HepG2 (cell line): ENCODE data around the gene OSCP1. TPM values are rescaled to one million over a fixed set of nuclear protein-coding genes. Genes with fewer than 3 reads are reported as not detected.

ENCODE experiments used
- ATF2 ChIP-seq: sonication (generic); formaldehyde crosslinking; IDR thresholded peaks from 2 replicates; pipeline ENCODE4 v1.4.0; 2020; ENCODE audit warnings: missing genetic modification reagents
- BCL6 ChIP-seq: IDR thresholded peaks from 2 replicates; pipeline ENCODE4 v1.6.1; 2016; ENCODE audit warnings: missing genetic modification reagents, missing compliant biosample characterization
- CCDC6 ChIP-seq: sonication (generic); formaldehyde crosslinking; IDR thresholded peaks from 2 replicates; pipeline ENCODE4 v1.8.1; 2022; ENCODE audit warnings: mild to moderate bottlenecking, missing genetic modification reagents, moderate library complexity
- CHCHD3 ChIP-seq: sonication (generic); formaldehyde crosslinking; IDR thresholded peaks from 2 replicates; pipeline ENCODE4 v1.8.0; 2022; ENCODE audit warnings: mild to moderate bottlenecking, missing genetic modification reagents, moderate library complexity
- KDM5B ChIP-seq: sonication (generic); formaldehyde crosslinking; IDR thresholded peaks from 2 replicates; pipeline ENCODE4 v1.4.0; 2020; ENCODE audit warnings: missing genetic modification reagents, mild to moderate bottlenecking, borderline replicate concordance
- MAF1 ChIP-seq: sonication (generic); formaldehyde crosslinking; IDR thresholded peaks from 2 replicates; pipeline ENCODE4 v1.5.0; 2020; ENCODE audit warnings: missing genetic modification reagents, borderline replicate concordance
- NCOR1 ChIP-seq: fragments of 200-600 bp; sonication (generic); IDR thresholded peaks from 2 replicates; pipeline ENCODE4 v1.7.0; 2017; ENCODE audit warnings: antibody characterized with exemption, low read length, borderline replicate concordance
- PBX3 ChIP-seq: sonication (generic); formaldehyde crosslinking; IDR thresholded peaks from 2 replicates; pipeline ENCODE4 v1.8.1; 2023; ENCODE audit warnings: missing genetic modification reagents, inconsistent platforms, borderline replicate concordance
- PITX1 ChIP-seq: sonication (generic); formaldehyde crosslinking; IDR thresholded peaks from 2 replicates; pipeline ENCODE4 v1.5.1; 2020; ENCODE audit warnings: mild to moderate bottlenecking, missing genetic modification reagents
- ZBTB40 ChIP-seq, 2 experiments: fragments of 450-650 bp in 1 of 2; sonication (generic) in 1 of 2; formaldehyde crosslinking in 1 of 2; IDR thresholded peaks; 2 replicates each; pipeline versions ENCODE4 v1.6.1 to v1.8.0; 2016 to 2022; ENCODE audit warnings: antibody characterized with exemption in 1 of 2, mild to moderate bottlenecking in 1 of 2, missing genetic modification reagents in 1 of 2
- ZFP36L2 ChIP-seq: sonication (generic); formaldehyde crosslinking; IDR thresholded peaks from 2 replicates; pipeline ENCODE4 v1.4.0; 2020; ENCODE audit warnings: missing genetic modification reagents
- ZNF800 ChIP-seq: sonication (generic); formaldehyde crosslinking; IDR thresholded peaks from 2 replicates; pipeline ENCODE4 v1.4.0; 2020; ENCODE audit warnings: missing genetic modification reagents
- ZNF883 ChIP-seq: sonication (generic); formaldehyde crosslinking; IDR thresholded peaks from 2 replicates; pipeline ENCODE4 v1.5.1; 2020; ENCODE audit warnings: mild to moderate bottlenecking, missing genetic modification reagents; ENCODE audit errors: not compliant biosample characterization
- ZSCAN29 ChIP-seq: sonication (generic); formaldehyde crosslinking; conservative IDR thresholded peaks from 2 replicates; pipeline ENCODE4 v1.4.0; 2020; ENCODE audit warnings: mild to moderate bottlenecking, missing genetic modification reagents
- polyA plus RNA-seq, 8 experiments: library from polyadenylated mRNA; depleted of rRNA in 3 of 8; stranded (reverse) in 7 of 8; unstranded in 1 of 8; fragments of >200 nt; fragmentation: Illumina TruSeq in 4 of 8; extraction: Trizol in 4 of 8; gene quantifications; 2 replicates each; pipeline versions ENCODE4 v1.2.1 to v1.2.3, GENCODE V29; 2011 to 2016; ENCODE audit warnings: low read depth in 4 of 8, missing spikeins in 1 of 8, mixed read lengths in 1 of 8; ENCODE audit not compliant: insufficient read depth in 1 of 8
- total RNA-seq, 5 experiments: library from RNA; depleted of rRNA; stranded (reverse); fragments of >200 nt; fragmentation: Illumina TruSeq; extraction: Trizol; gene quantifications; 2 replicates each; pipeline ENCODE4 v1.2.3, GENCODE V29; 2016; ENCODE audit warnings: low read depth in 1 of 5

OSCP1 gene
- total and polyA plus RNA-seq, 2 of the 13 experiments (the other 11 are each of a cell fraction or from before 2014, with no cell fraction given): 0.60 to 0.84 TPM

- TF ChIP-seq ZNF800 (CRISPR knock-in tag): 0 out of 2 replicates have a peak, but pooled peaks have one; percentile 23
- TF ChIP-seq PITX1 (CRISPR knock-in tag): peak; percentile 73
- TF ChIP-seq CHCHD3 (CRISPR knock-in tag): 0 out of 2 replicates have a peak, but pooled peaks have one; percentile 27
- TF ChIP-seq KDM5B (CRISPR knock-in tag): peak; percentile 92; the same call in 1 of the 2 replicates
- 0 out of 2 replicates have a peak, but pooled peaks have one; percentile 21 for TF ChIP-seq MAF1 (CRISPR knock-in tag)
- peak; percentile 82 for TF ChIP-seq ZNF883 (CRISPR knock-in tag)
- TF ChIP-seq PBX3 (CRISPR knock-in tag): peak; percentile 79
- TF ChIP-seq ATF2 (CRISPR knock-in tag): 0 out of 2 replicates have a peak, but pooled peaks have one; percentile 29
- 0 out of 2 replicates have a peak, but pooled peaks have one; percentile 25 for TF ChIP-seq BCL6 (CRISPR knock-in tag)
- TF ChIP-seq ZBTB40 (IDR thresholded peaks at IDR 0.05): no peak
- TF ChIP-seq ZBTB40 (CRISPR knock-in tag; IDR thresholded peaks at IDR 0.05): 0 out of 2 replicates have a peak, but pooled peaks have one; percentile 25
- no peak for TF ChIP-seq ZSCAN29 (CRISPR knock-in tag)
- TF ChIP-seq ZFP36L2 (CRISPR knock-in tag): no peak
- no peak for TF ChIP-seq NCOR1
- no peak; the same call in 1 of the 2 replicates for TF ChIP-seq CCDC6
Measured at GRCh38 chr1:36450270-36450918, at the start of gene OSCP1 (continued).
